ENCODE measurements around the gene GOLGA6A. TPM values are rescaled to one million over a fixed set of nuclear protein-coding genes. Genes with fewer than 3 reads are reported as not detected.
"Not testable (repeated sequence)": the region's sequence is repeated elsewhere in the genome, so short reads cannot be mapped to it uniquely, and the experiment has no call there.

Gene GOLGA6A
- polyA plus RNA-seq, 4 donors = 0.01 to 0.12 TPM; not detected in 2

DNA sequence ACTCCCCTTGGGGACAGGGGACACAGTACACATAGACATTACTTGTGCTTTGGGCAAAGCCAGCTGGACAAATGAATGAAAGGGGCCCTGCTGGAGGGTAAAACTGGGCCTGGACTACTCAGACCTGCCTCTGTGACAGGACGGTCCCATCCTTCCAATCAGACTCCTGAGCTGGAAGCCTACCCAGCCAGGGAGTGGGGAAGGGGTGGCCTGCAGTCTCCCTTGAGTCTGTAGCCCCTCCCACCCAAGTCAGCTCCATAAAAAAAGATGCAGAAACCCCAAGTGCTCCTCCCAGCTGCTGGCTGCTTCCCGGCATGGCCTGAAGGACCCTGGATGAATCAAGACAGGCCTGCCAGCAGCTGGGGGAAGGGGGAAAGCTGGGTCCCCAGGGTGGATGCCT lies 12.2 kb upstream of the GOLGA6A start:
- DNase-seq; H3K4me1 ChIP-seq (ENCODE audit: control insufficient read depth in 3 of 3, insufficient read depth in 2 of 3, low read depth in 1 of 3, low read length in 2 of 3); H3K4me3 ChIP-seq (ENCODE audit: low read depth in 1 of 3, low read length in 3 of 3); H3K36me3 ChIP-seq (ENCODE audit: control insufficient read depth in 3 of 3, insufficient read depth in 2 of 3, low read depth in 1 of 3, low read length in 3 of 3); H3K27me3 ChIP-seq (ENCODE audit: control insufficient read depth in 3 of 3, insufficient read depth in 3 of 3, low read length in 3 of 3); H3K9me3 ChIP-seq (ENCODE audit: control insufficient read depth in 2 of 2, insufficient read depth in 1 of 2, low read depth in 1 of 2, low read length in 1 of 2); FAIRE-seq; H3K27ac ChIP-seq (ENCODE audit: low read depth in 1 of 3, low read length in 2 of 3): not testable (repeated sequence)
- no CpG with 5 or more reads among the region's 2 CpGs for WGBS, 3 donors

DNA sequence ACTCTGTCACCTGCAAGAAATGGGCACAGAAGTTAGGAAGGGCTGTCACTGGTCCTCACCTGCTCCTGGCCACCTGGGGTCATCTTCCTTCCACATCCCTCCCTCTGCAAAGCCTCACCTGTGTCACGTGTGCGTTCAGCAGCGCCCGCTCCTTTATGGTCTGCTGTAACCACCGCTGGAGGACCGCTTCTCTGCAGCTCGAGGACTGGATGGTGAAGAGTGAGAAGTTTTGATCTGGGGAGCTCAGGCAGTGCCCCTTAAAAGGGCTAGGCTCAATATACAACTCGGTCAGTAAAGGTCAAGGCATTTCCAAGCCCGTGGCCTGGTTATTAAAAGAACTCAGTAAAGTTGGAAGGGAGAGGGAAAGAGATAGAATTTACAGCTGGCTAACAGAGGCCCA lies 6.6 kb downstream of the GOLGA6A start:
- 67 to 83% (median 67%) methylated on average over 9 of the region's 9 CpGs for WGBS, 3 donors
- H3K27me3 ChIP-seq (ENCODE audit: control insufficient read depth in 3 of 3, insufficient read depth in 3 of 3, low read length in 3 of 3); H3K36me3 ChIP-seq (ENCODE audit: control insufficient read depth in 3 of 3, insufficient read depth in 2 of 3, low read depth in 1 of 3, low read length in 3 of 3); H3K27ac ChIP-seq (ENCODE audit: low read depth in 1 of 3, low read length in 2 of 3); H3K4me1 ChIP-seq (ENCODE audit: control insufficient read depth in 3 of 3, insufficient read depth in 2 of 3, low read depth in 1 of 3, low read length in 2 of 3); FAIRE-seq; DNase-seq; H3K4me3 ChIP-seq (ENCODE audit: low read depth in 1 of 3, low read length in 3 of 3); H3K9me3 ChIP-seq (ENCODE audit: control insufficient read depth in 2 of 2, insufficient read depth in 1 of 2, low read depth in 1 of 2, low read length in 1 of 2): not testable (repeated sequence)

DNA sequence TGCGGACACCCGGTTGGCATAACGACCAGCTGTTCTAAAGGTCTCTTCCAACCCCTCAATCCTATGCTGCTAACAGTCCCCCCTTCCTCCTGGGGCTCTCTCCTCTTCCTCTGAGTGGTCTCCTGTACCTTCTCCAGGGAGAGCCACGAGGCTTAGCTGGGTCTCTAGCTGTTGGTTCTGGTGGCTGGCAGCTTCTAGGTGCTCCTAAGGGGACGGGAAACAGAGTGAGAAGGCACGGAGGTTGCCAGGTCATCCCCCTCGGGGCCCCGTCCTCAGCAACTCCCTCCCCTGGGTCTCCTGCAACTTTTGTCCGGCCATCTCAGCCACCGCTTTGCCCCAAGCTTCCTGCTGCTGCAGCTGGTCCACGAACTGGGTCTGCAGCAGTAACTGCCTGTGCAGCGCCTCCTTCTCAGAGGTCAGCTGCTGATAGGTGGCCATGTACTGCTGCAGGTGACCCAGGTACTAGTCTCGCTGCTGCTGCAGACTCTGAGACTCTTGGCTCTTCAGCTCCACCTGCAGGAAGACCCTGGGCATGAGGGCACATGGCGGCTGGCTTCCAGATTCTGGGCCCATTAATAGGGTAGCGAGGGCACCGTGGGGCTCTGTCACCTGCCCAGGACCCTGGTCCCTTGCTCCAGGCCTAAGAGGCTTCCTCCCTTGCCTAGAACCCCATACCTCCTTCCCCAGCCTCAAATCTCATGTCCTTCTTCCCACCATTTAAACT lies 9.6 kb downstream of the GOLGA6A start:
- DNase-seq; H3K36me3 ChIP-seq (ENCODE audit: control insufficient read depth in 3 of 3, insufficient read depth in 2 of 3, low read depth in 1 of 3, low read length in 3 of 3); H3K27me3 ChIP-seq (ENCODE audit: control insufficient read depth in 3 of 3, insufficient read depth in 3 of 3, low read length in 3 of 3); H3K9me3 ChIP-seq (ENCODE audit: control insufficient read depth in 2 of 2, insufficient read depth in 1 of 2, low read depth in 1 of 2, low read length in 1 of 2); FAIRE-seq; H3K4me3 ChIP-seq (ENCODE audit: low read depth in 1 of 3, low read length in 3 of 3); H3K27ac ChIP-seq (ENCODE audit: low read depth in 1 of 3, low read length in 2 of 3); H3K4me1 ChIP-seq (ENCODE audit: control insufficient read depth in 3 of 3, insufficient read depth in 2 of 3, low read depth in 1 of 3, low read length in 2 of 3): not testable (repeated sequence)
- 23 to 48% (median 31%) methylated on average over 7 to 9 of the region's 16 CpGs for WGBS, 3 donors

DNA sequence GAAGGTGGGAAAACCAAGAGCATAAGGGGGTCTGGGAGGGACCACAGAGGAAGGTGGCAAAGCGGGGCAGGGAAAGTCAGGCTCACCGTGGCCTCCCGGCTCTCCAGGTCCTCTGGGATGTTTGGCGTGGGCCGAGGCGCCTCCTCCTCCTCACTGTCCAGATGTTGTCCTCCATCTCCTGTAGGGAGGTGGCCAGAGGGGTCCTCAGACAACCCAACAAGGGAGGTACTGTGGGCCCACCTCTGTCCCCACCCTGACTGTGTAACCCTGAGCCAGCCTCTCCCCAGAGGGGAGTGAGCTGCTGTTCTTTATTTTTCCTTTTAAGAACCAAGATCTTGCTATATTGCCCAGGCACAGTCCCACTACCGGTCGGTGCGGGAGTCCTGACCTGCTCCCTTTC lies 10.2 kb downstream of the GOLGA6A start:
- not testable (repeated sequence) for FAIRE-seq; H3K9me3 ChIP-seq (ENCODE audit: control insufficient read depth in 2 of 2, insufficient read depth in 1 of 2, low read depth in 1 of 2, low read length in 1 of 2); H3K27ac ChIP-seq (ENCODE audit: low read depth in 1 of 3, low read length in 2 of 3); H3K4me3 ChIP-seq (ENCODE audit: low read depth in 1 of 3, low read length in 3 of 3); H3K4me1 ChIP-seq (ENCODE audit: control insufficient read depth in 3 of 3, insufficient read depth in 2 of 3, low read depth in 1 of 3, low read length in 2 of 3); DNase-seq; H3K36me3 ChIP-seq (ENCODE audit: control insufficient read depth in 3 of 3, insufficient read depth in 2 of 3, low read depth in 1 of 3, low read length in 3 of 3); H3K27me3 ChIP-seq (ENCODE audit: control insufficient read depth in 3 of 3, insufficient read depth in 3 of 3, low read length in 3 of 3)
- WGBS, 3 donors = no CpG with 5 or more reads among the region's 9 CpGs

DNA sequence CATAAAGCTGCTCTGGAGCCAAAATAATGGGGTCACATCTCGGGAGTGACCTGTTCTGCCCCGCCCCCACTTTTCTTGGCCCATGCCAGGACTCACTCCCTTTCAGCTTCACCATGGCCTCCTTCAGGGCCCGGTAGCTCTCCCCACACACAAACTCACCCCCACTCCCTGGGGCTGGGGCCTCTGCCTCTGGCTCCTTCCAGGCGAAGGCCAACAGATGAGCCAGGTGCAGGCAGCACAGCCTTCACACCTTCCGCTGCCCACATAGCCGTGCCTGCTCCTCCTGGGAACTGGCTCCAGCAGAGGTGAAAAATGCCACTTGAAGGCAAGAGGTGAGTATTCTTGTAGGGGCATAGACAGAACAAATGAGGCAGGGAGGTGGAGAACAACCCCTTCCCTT lies 10.7 kb downstream of the GOLGA6A start:
- not testable (repeated sequence) for H3K27me3 ChIP-seq (ENCODE audit: control insufficient read depth in 3 of 3, insufficient read depth in 3 of 3, low read length in 3 of 3); H3K27ac ChIP-seq (ENCODE audit: low read depth in 1 of 3, low read length in 2 of 3); FAIRE-seq; H3K4me3 ChIP-seq (ENCODE audit: low read depth in 1 of 3, low read length in 3 of 3); H3K9me3 ChIP-seq (ENCODE audit: control insufficient read depth in 2 of 2, insufficient read depth in 1 of 2, low read depth in 1 of 2, low read length in 1 of 2); H3K36me3 ChIP-seq (ENCODE audit: control insufficient read depth in 3 of 3, insufficient read depth in 2 of 3, low read depth in 1 of 3, low read length in 3 of 3); DNase-seq; H3K4me1 ChIP-seq (ENCODE audit: control insufficient read depth in 3 of 3, insufficient read depth in 2 of 3, low read depth in 1 of 3, low read length in 2 of 3)
- WGBS, 3 donors = 83 to 89% (median 88%) methylated on average over 4 of the region's 6 CpGs

DNA sequence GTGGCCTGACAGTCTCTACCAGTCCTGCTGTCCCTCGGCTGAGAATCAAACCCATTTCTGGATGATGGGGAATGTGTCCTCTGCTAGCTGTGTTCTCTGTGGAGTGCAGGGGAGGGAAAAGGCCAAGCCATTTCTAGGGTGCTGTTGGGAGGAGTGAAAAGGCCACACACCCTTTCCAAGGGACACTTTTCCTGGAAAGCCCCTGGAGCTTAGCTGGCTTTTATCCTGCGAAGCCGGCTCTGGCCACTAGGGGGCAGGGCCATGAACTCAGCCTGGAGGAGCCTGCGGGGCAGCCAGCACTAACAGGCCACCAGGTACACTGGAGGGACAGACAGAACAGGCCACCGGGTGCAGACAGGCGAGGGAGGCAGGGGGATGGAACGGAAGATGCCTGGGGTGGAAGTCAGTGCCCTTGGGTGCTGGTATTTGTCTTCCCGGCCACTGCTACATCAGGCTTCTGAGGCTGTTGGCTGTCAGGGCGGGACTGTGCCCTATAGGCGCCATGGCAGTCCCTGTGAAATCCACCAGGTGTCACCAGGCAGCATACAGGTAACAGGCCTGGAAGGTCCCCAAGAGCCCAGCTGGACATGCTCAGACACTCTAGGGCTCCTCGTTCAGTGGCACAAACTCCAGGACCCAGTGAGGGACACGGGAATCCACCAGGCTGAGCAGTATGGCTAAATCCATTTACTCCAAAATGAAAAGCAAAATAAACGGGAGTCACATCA lies 16.5 kb downstream of the GOLGA6A start:
- H3K9me3 ChIP-seq (ENCODE audit: control insufficient read depth in 2 of 2, insufficient read depth in 1 of 2, low read depth in 1 of 2, low read length in 1 of 2); FAIRE-seq; H3K36me3 ChIP-seq (ENCODE audit: control insufficient read depth in 3 of 3, insufficient read depth in 2 of 3, low read depth in 1 of 3, low read length in 3 of 3); DNase-seq; H3K4me3 ChIP-seq (ENCODE audit: low read depth in 1 of 3, low read length in 3 of 3); H3K27ac ChIP-seq (ENCODE audit: low read depth in 1 of 3, low read length in 2 of 3); H3K27me3 ChIP-seq (ENCODE audit: control insufficient read depth in 3 of 3, insufficient read depth in 3 of 3, low read length in 3 of 3); H3K4me1 ChIP-seq (ENCODE audit: control insufficient read depth in 3 of 3, insufficient read depth in 2 of 3, low read depth in 1 of 3, low read length in 2 of 3): not testable (repeated sequence)
- 12 to 27% (median 26%) methylated on average over 5 to 8 of the region's 13 CpGs for WGBS, 3 donors

DNA sequence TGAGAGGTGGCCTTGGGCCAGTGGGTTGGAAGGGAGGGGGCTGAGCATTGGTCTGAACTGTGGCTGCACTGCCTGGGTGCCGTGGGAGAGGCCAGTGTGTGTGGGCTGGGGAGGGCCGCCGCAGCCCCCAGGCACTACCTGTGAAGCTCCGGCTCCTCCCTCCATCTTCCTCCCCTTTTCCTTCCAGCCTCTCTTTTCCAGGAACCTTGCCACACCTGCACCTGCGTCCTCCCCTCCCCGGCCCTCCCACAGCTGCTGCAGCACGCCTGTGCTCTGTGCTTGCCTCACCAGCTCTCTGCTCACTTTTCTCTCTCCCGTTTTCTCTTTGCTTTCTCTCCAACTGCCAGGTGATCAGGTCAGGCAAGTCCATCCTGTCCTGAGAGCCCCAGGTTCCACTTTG lies 17.5 kb downstream of the GOLGA6A start:
- H3K27ac ChIP-seq (ENCODE audit: low read depth in 1 of 3, low read length in 2 of 3); H3K4me1 ChIP-seq (ENCODE audit: control insufficient read depth in 3 of 3, insufficient read depth in 2 of 3, low read depth in 1 of 3, low read length in 2 of 3); FAIRE-seq; H3K36me3 ChIP-seq (ENCODE audit: control insufficient read depth in 3 of 3, insufficient read depth in 2 of 3, low read depth in 1 of 3, low read length in 3 of 3); H3K27me3 ChIP-seq (ENCODE audit: control insufficient read depth in 3 of 3, insufficient read depth in 3 of 3, low read length in 3 of 3); H3K4me3 ChIP-seq (ENCODE audit: low read depth in 1 of 3, low read length in 3 of 3); DNase-seq; H3K9me3 ChIP-seq (ENCODE audit: control insufficient read depth in 2 of 2, insufficient read depth in 1 of 2, low read depth in 1 of 2, low read length in 1 of 2): not testable (repeated sequence)
- 33 to 65% (median 42%) methylated on average over 8 of the region's 8 CpGs for WGBS, 3 donors

DNA sequence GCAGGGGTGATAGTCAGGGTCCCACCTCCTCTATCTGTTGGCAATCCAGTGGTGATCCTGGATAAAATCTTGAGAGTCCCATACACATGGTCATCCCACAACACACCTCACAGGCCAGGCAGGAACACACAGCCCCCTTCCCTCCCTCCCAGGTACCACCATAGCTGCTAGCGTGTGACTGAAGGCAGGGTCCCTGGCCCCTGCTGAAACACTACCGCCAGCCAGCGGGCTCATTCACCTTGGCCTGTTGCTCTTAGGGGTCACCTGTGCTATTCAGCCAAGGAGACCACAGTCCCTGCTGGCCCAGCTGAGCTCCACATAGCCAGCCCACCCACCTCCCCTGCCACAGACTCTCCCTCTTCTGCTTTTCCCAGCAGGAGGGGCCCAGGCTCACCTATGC lies 18.2 kb downstream of the GOLGA6A start:
- not testable (repeated sequence) for H3K4me3 ChIP-seq (ENCODE audit: low read depth in 1 of 3, low read length in 3 of 3); DNase-seq; FAIRE-seq; H3K27me3 ChIP-seq (ENCODE audit: control insufficient read depth in 3 of 3, insufficient read depth in 3 of 3, low read length in 3 of 3); H3K27ac ChIP-seq (ENCODE audit: low read depth in 1 of 3, low read length in 2 of 3); H3K36me3 ChIP-seq (ENCODE audit: control insufficient read depth in 3 of 3, insufficient read depth in 2 of 3, low read depth in 1 of 3, low read length in 3 of 3); H3K4me1 ChIP-seq (ENCODE audit: control insufficient read depth in 3 of 3, insufficient read depth in 2 of 3, low read depth in 1 of 3, low read length in 2 of 3); H3K9me3 ChIP-seq (ENCODE audit: control insufficient read depth in 2 of 2, insufficient read depth in 1 of 2, low read depth in 1 of 2, low read length in 1 of 2)
- WGBS, 3 donors = 94 to 100% (median 100%) methylated on average over 3 of the region's 3 CpGs

Measured in small intestine (tissue), 7 donors.